Neural cell (in vitro differentiated cells): ENCODE results near the gene BCL2L12. TPM values are rescaled to one million over a fixed set of nuclear protein-coding genes. Genes with fewer than 3 reads are reported as not detected.
A peak's percentile ranks its signal among the peaks of the same experiment; 100 is the strongest.

ENCODE experiments used
- H2AFZ ChIP-seq: fragments of 200-600, 300-800 bp; sonication (generic), shearing (Covaris generic); 2 replicates; pipeline ENCODE4 v1.6.0; 2014; ENCODE audit warnings: low read depth, mild to moderate bottlenecking, antibody characterized with exemption, low read length, moderate library complexity
- H3F3A ChIP-seq: fragments of 200-600 bp; shearing (Covaris generic); 2 replicates; pipeline ENCODE4 v1.6.1; 2016; ENCODE audit warnings: mild to moderate bottlenecking, moderate library complexity, mixed read lengths, antibody characterized with exemption, low read length; ENCODE audit not compliant: insufficient read depth, poor library complexity, severe bottlenecking
- H3K27ac ChIP-seq: fragments of 200-600, 300-800 bp; sonication (generic), shearing (Covaris generic); 2 replicates; pipeline ENCODE4 v1.5.1; 2014; ENCODE audit warnings: mild to moderate bottlenecking, low read length, moderate library complexity
- H3K27me3 ChIP-seq: fragments of 300-800, 200-600 bp; sonication (generic), shearing (Covaris generic); 2 replicates; pipeline ENCODE4 v1.6.0; 2014; ENCODE audit warnings: mild to moderate bottlenecking, low read depth, low read length, moderate library complexity; ENCODE audit not compliant: insufficient read depth
- H3K36me3 ChIP-seq: fragments of 300-800, 200-600 bp; sonication (generic), shearing (Covaris generic); 2 replicates; pipeline ENCODE4 v1.5.1; 2014; ENCODE audit warnings: mild to moderate bottlenecking, antibody characterized with exemption, low read length, moderate library complexity; ENCODE audit not compliant: insufficient read depth
- H3K4me2 ChIP-seq: fragments of 300-800, 200-600 bp; sonication (generic), shearing (Covaris generic); 2 replicates; pipeline ENCODE4 v1.6.0; 2014; ENCODE audit warnings: mild to moderate bottlenecking, low read length
- H3K4me3 ChIP-seq: fragments of 300-800, 200-600 bp; sonication (generic), shearing (Covaris generic); 2 replicates; pipeline ENCODE4 v1.5.1; 2014; ENCODE audit warnings: mild to moderate bottlenecking, low read length, moderate library complexity
- H3K79me2 ChIP-seq: fragments of 200-600 bp; shearing (Covaris generic); replicated peaks from 2 replicates; pipeline ENCODE4 v1.6.0; 2014; ENCODE audit warnings: mild to moderate bottlenecking, low read length, moderate library complexity; ENCODE audit not compliant: insufficient read depth
- H3K9ac ChIP-seq: fragments of 300-800, 200-600 bp; sonication (generic), shearing (Covaris generic); 2 replicates; pipeline ENCODE4 v1.6.1; 2016; ENCODE audit warnings: mild to moderate bottlenecking, low read length, mixed read lengths
- H3K9me2 ChIP-seq: fragments of 200-600 bp; shearing (Covaris generic); 2 replicates; pipeline ENCODE4 v1.6.1; 2016; ENCODE audit warnings: mild to moderate bottlenecking, low read length, mixed read lengths; ENCODE audit not compliant: insufficient read depth
- H3K9me3 ChIP-seq: fragments of 200-600, 300-800 bp; sonication (generic), shearing (Covaris generic); 2 replicates; pipeline ENCODE4 v1.6.1; 2016; ENCODE audit warnings: mild to moderate bottlenecking, mixed run types, low read length, moderate library complexity, mixed read lengths
- H4K20me1 ChIP-seq: fragments of 200-600 bp; shearing (Covaris generic); 2 replicates; pipeline ENCODE4 v1.6.1; 2016; ENCODE audit warnings: mild to moderate bottlenecking, mixed run types; ENCODE audit not compliant: insufficient read depth
- EP300 ChIP-seq: fragments of 450-650 bp; conservative IDR thresholded peaks from 2 replicates; pipeline ENCODE4 v1.6.1; 2014; ENCODE audit warnings: antibody characterized with exemption, mild to moderate bottlenecking, moderate library complexity; ENCODE audit not compliant: poor library complexity, severe bottlenecking
- EZH2 ChIP-seq: fragments of 200-600, 300-800 bp; shearing (Covaris generic), sonication (generic); IDR thresholded peaks from 2 replicates; pipeline ENCODE4 v1.6.1; 2014; ENCODE audit warnings: antibody characterized with exemption, low read length, borderline replicate concordance, mild to moderate bottlenecking; ENCODE audit not compliant: insufficient read depth, poor library complexity, severe bottlenecking
- MXI1 ChIP-seq: fragments of 450-650 bp; conservative IDR thresholded peaks from 2 replicates; pipeline ENCODE4 v1.6.1; 2014; ENCODE audit warnings: antibody characterized with exemption, mild to moderate bottlenecking; ENCODE audit not compliant: poor library complexity, severe bottlenecking
- POLR2AphosphoS5 ChIP-seq: IDR thresholded peaks from 2 replicates; pipeline ENCODE4 v1.6.1; 2012
- RAD21 ChIP-seq: fragments of 450-650 bp; conservative IDR thresholded peaks from 2 replicates; pipeline ENCODE4 v1.6.1; 2014; ENCODE audit warnings: antibody characterized with exemption, mild to moderate bottlenecking, moderate library complexity
- SMC3 ChIP-seq: fragments of 450-650 bp; conservative IDR thresholded peaks from 2 replicates; pipeline ENCODE4 v1.6.1; 2014; ENCODE audit warnings: antibody characterized with exemption, mild to moderate bottlenecking, moderate library complexity; ENCODE audit not compliant: poor library complexity
- TAF1 ChIP-seq: IDR thresholded peaks from 2 replicates; pipeline ENCODE4 v1.6.1; 2012; ENCODE audit warnings: low read depth
- polyA minus RNA-seq: library from RNA; depleted of rRNA, polyadenylated mRNA; stranded (reverse); fragments of >200 nt; gene quantifications from 2 replicates; pipeline ENCODE4 v1.2.3, GENCODE V29; 2014
- polyA plus RNA-seq: library from polyadenylated mRNA; depleted of rRNA; stranded (reverse); fragments of >200 nt; gene quantifications from 2 replicates; pipeline ENCODE4 v1.2.3, GENCODE V29; 2014
- TF ChIP-seq, protein P1 (sequence below): IDR thresholded peaks from 2 replicates; pipeline ENCODE4 v1.6.1; 2012; ENCODE audit warnings: borderline replicate concordance
- TF ChIP-seq, protein P2 (sequence below): fragments of 450-650 bp; IDR thresholded peaks from 2 replicates; pipeline ENCODE4 v1.5.1; 2014; ENCODE audit warnings: antibody characterized with exemption, mild to moderate bottlenecking, moderate library complexity; ENCODE audit not compliant: poor library complexity, severe bottlenecking

The BCL2L12 gene, protein sequence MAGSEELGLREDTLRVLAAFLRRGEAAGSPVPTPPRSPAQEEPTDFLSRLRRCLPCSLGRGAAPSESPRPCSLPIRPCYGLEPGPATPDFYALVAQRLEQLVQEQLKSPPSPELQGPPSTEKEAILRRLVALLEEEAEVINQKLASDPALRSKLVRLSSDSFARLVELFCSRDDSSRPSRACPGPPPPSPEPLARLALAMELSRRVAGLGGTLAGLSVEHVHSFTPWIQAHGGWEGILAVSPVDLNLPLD
- polyA plus RNA-seq (1.1 TPM in 1 of 2 replicates, not detected in the other), polyA minus RNA-seq (not detected in 2 replicates)

DNA sequence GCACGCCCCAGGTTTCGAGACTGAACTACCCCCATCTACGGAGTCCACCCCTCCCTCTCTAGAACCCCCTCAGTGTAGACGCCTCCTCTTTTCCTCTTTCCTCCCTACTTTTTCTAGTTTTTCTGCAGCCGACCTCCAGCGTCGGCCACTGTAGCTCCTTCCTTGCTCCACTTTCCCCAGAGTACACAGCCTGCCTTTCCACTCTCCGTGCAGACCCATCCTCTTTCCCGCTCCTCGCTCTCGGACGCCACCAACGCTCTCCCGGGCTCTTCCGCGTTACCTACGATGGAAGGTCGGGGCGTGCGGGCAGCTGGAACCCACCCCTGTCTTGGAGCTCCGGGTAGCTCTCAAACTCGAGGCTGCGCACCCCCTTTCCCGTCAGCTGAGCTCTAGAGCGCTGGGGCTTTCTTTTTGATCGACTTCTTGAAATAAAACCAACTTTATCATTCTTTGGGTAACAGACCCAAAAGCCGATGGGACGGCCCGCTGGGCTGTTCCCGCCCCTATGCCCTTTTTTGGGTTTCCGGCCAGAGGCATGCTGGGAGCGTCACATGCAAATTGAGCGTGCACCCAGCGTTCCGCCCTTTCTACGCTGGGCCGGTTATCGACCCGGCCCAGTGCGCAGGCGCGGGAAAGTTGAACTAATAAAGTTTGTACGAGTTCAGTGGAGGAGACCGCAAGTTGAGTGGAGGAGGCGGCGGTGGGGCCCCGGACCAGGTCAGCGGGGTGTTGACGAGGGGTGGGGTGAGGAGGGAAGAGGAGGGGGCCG lies at the start of gene BCL2L12, which contains the start of gene IRF3:
TSS of gene BCL2L12 (plus strand) at position 583 of the 769 bp plus-strand sequence. CDS start 760 bp downstream, outside the sequence.
TSS of gene IRF3 (minus strand) at position 507 of the 769 bp plus-strand sequence. CDS start 1,019 bp downstream, outside the sequence.
- peak within 1 kb of the TSS; percentile 85 for H3K4me2 ChIP-seq
- H2AFZ ChIP-seq: peak within 1 kb of the TSS; percentile 56

DNA sequence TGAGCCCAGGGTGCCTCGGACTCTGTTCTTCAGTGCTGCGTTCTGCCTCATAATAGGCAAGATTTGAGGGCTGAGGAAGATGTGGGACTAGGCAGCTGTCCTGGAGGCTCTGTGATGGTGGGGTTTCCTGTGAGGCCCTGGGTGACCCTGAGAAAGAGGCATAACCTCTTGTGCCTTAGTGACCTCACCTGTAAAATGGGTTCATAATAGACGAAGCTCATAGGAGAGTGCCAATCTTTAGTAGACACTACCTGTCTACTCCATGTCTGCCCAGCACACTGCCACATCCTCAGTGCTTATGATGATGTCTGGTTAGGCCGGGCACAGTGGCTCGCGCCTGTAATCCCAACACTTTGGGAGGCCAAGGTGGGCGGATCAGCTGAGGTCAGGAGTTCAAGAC lies 49.2 kb upstream of the BCL2L12 start:
- peaks cover 4% of the 10 kb centered on the region for H3K36me3 ChIP-seq
- no peak overlapping the region for H3K27ac ChIP-seq
- H3K4me2 ChIP-seq: no peak overlapping the region
- no peak overlapping the region for H3K9ac ChIP-seq
- no peak overlapping the region for H2AFZ ChIP-seq
- TF ChIP-seq EP300 (no peak), EZH2 (no peak)
- no peaks in the 10 kb centered on the region for H3K27me3 ChIP-seq
- H3K9me3 ChIP-seq: no peaks in the 10 kb centered on the region
- no peaks in the 10 kb centered on the region for H3F3A ChIP-seq
- peaks cover 4% of the 10 kb centered on the region for H3K79me2 ChIP-seq
- H3K9me2 ChIP-seq: no peaks in the 10 kb centered on the region
- H3K4me3 ChIP-seq: no peak overlapping the region
- no peaks in the 10 kb centered on the region for H4K20me1 ChIP-seq

More for the DNA sequence above, at the start of gene BCL2L12, which contains the start of gene IRF3:
- peak within 1 kb of the TSS; percentile 48 for H3K27ac ChIP-seq
- H3K4me3 ChIP-seq: peak within 1 kb of the TSS; percentile 77
- peak within 1 kb of the TSS; percentile 68 for H3K9ac ChIP-seq
- TF ChIP-seq SMC3 (no peak), TAF1 (peak; percentile 43), RAD21 (no peak), EZH2 (no peak), MXI1 (peak; percentile 62), EP300 (no peak), POLR2AphosphoS5 (no peak)
- TF ChIP-seq, protein P1, sequence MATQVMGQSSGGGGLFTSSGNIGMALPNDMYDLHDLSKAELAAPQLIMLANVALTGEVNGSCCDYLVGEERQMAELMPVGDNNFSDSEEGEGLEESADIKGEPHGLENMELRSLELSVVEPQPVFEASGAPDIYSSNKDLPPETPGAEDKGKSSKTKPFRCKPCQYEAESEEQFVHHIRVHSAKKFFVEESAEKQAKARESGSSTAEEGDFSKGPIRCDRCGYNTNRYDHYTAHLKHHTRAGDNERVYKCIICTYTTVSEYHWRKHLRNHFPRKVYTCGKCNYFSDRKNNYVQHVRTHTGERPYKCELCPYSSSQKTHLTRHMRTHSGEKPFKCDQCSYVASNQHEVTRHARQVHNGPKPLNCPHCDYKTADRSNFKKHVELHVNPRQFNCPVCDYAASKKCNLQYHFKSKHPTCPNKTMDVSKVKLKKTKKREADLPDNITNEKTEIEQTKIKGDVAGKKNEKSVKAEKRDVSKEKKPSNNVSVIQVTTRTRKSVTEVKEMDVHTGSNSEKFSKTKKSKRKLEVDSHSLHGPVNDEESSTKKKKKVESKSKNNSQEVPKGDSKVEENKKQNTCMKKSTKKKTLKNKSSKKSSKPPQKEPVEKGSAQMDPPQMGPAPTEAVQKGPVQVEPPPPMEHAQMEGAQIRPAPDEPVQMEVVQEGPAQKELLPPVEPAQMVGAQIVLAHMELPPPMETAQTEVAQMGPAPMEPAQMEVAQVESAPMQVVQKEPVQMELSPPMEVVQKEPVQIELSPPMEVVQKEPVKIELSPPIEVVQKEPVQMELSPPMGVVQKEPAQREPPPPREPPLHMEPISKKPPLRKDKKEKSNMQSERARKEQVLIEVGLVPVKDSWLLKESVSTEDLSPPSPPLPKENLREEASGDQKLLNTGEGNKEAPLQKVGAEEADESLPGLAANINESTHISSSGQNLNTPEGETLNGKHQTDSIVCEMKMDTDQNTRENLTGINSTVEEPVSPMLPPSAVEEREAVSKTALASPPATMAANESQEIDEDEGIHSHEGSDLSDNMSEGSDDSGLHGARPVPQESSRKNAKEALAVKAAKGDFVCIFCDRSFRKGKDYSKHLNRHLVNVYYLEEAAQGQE: no peak
- H3F3A ChIP-seq: no peaks in the 10 kb centered on the region
- H3K9me2 ChIP-seq: no peaks in the 10 kb centered on the region
- no peaks in the 10 kb centered on the region for H3K9me3 ChIP-seq
- H3K79me2 ChIP-seq: no peaks in the 10 kb centered on the region
- no peaks in the 10 kb centered on the region for H4K20me1 ChIP-seq
- H3K27me3 ChIP-seq: no peaks in the 10 kb centered on the region
- H3K36me3 ChIP-seq: no peaks in the 10 kb centered on the region

DNA sequence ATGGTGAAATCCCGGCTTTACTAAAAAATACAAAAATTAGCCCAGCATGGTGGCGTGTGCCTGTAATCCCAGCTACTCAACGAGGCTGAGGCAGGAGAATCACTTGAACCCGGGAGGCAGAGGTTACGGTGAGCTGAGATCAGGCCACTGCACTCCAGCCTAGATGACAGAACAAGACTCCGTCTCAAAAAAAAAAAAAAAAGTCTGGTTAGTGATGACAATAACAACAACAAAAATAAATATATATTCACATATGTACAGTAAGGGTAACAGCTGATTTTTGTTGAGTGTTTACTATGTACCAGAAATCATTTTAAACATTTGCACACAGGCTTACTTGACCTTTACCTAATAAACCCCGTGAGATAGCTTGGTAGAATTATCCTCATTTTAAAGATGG lies 48.8 kb upstream of the BCL2L12 start:
- Histone ChIP-seq H3K27me3 (no peaks in the 10 kb centered on the region), H3K4me2 (no peak overlapping the region), H3K4me3 (no peak overlapping the region), H4K20me1 (no peaks in the 10 kb centered on the region), H3F3A (no peaks in the 10 kb centered on the region), H3K9me3 (no peaks in the 10 kb centered on the region), H3K9ac (no peak overlapping the region), H2AFZ (no peak overlapping the region), H3K79me2 (peaks cover 4% of the 10 kb centered on the region), H3K27ac (no peak overlapping the region), H3K36me3 (peaks cover 4% of the 10 kb centered on the region), H3K9me2 (no peaks in the 10 kb centered on the region)
- TF ChIP-seq TAF1 (no peak), MXI1 (no peak), POLR2AphosphoS5 (no peak), EP300 (no peak), RAD21 (no peak), EZH2 (no peak), SMC3 (no peak)
- TF ChIP-seq, protein P1: no peak
- TF ChIP-seq, protein P2, sequence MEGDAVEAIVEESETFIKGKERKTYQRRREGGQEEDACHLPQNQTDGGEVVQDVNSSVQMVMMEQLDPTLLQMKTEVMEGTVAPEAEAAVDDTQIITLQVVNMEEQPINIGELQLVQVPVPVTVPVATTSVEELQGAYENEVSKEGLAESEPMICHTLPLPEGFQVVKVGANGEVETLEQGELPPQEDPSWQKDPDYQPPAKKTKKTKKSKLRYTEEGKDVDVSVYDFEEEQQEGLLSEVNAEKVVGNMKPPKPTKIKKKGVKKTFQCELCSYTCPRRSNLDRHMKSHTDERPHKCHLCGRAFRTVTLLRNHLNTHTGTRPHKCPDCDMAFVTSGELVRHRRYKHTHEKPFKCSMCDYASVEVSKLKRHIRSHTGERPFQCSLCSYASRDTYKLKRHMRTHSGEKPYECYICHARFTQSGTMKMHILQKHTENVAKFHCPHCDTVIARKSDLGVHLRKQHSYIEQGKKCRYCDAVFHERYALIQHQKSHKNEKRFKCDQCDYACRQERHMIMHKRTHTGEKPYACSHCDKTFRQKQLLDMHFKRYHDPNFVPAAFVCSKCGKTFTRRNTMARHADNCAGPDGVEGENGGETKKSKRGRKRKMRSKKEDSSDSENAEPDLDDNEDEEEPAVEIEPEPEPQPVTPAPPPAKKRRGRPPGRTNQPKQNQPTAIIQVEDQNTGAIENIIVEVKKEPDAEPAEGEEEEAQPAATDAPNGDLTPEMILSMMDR: no peak
